ENCODE measurements around the gene MAP2K5. TPM values are rescaled to one million over a fixed set of nuclear protein-coding genes. Genes with fewer than 3 reads are reported as not detected.

Gene MAP2K5
- total and polyA plus RNA-seq, 9 of the 15 experiments (the other 6 are each of a cell fraction or from before 2014, with no cell fraction given), result 0.41 to 16.5 (median 7.5) TPM

DNA sequence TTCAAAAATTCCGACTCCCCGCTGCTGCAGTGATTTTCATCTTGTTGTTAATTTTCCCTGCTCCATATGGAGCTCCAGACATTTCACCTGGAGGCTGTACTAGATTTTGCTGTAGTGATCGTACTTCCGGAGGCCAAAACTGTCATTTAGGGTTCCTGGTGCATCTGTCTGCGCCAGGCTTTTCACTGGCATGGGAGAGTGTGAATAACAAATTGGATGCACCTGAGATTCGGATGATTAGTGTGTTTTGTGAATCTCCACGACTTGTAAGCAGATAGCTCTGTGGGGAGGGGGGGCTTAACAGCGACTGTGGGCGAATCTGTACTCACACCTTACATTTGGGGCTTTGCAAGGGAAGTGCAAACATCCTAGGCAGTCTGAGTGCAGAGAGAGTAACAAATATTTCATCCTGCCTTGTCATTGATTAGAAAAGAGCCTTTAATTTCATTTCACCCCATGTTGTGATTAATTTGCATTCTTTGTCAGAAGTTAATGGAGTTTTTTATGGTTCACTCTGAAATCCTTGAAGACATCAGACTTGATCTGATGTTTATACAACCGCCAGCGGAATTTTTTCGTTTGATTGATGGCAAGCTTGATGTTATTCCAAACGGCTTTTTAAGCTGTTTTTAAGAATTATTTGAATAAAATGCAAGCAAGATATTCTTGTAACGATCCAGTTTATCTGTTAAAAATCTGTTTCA is 190.3 kb downstream of the MAP2K5 start:
- H3K4me1 ChIP-seq (replicated peaks in 1 of 2; ENCODE audit: control insufficient read depth in 2 of 2, insufficient read depth in 2 of 2, low read length in 2 of 2), result no peaks in the 10 kb centered on the region
- no peaks in the 10 kb centered on the region for H3K9me1 ChIP-seq (ENCODE audit: control insufficient read depth, insufficient read depth, low read length)
- H3K36me3 ChIP-seq (ENCODE audit: control insufficient read depth, insufficient read depth, low read length), result no peaks in the 10 kb centered on the region
- H3K4me2 ChIP-seq (ENCODE audit: insufficient read depth, low read length), result no peak overlapping the region
- H2AFZ ChIP-seq (ENCODE audit: low read depth, low read length), result no peak overlapping the region
- no peak for DNase-seq (ENCODE audit: extremely low read depth in 1 of 4, low spot score in 3 of 4)
- H4K20me1 ChIP-seq (replicated peaks; ENCODE audit: control insufficient read depth, insufficient read depth, low read length), result no peaks in the 10 kb centered on the region
- H3K9ac ChIP-seq (ENCODE audit: insufficient read depth in 1 of 2, low read depth in 2 of 2, low read length in 2 of 2), result no peak overlapping the region
- FAIRE-seq, result no peak
- no peaks in the 10 kb centered on the region for H3K79me2 ChIP-seq (ENCODE audit: control insufficient read depth, insufficient read depth, low read length)
- CTCF ChIA-PET (ENCODE audit: low intra/inter-chr PET ratio), result no interaction called here
- H3K4me3 ChIP-seq, result no peak overlapping the region
- WGBS (ENCODE audit: insufficient coverage, low coverage, missing lambda C conversion rate), result 29% methylated on average over 14 of the region's 14 CpGs
- in situ Hi-C loops (cut with MboI) (no loop called here), intact Hi-C loops (cut with micrococcal nuclease) (loop anchor here (10.0 kb wide), 1 partner anchor 278 kb away; no protein-coding TSS in a partner anchor)
- no TSS peak for BruUV-seq (replicated peaks)
- no peaks in the 10 kb centered on the region for H3K9me3 ChIP-seq (replicated peaks; ENCODE audit: control insufficient read depth, insufficient read depth, low read depth, low read length)
- TF ChIP-seq, protein P1, sequence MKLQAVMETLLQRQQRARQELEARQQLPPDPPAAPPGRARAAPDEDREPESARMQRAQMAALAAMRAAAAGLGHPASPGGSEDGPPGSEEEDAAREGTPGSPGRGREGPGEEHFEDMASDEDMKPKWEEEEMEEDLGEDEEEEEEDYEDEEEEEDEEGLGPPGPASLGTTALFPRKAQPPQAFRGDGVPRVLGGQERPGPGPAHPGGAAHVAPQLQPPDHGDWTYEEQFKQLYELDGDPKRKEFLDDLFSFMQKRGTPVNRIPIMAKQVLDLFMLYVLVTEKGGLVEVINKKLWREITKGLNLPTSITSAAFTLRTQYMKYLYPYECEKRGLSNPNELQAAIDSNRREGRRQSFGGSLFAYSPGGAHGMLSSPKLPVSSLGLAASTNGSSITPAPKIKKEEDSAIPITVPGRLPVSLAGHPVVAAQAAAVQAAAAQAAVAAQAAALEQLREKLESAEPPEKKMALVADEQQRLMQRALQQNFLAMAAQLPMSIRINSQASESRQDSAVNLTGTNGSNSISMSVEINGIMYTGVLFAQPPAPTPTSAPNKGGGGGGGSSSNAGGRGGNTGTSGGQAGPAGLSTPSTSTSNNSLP (IDR thresholded peaks at IDR 0.05; ENCODE audit: borderline replicate concordance, low read depth, low read length), result no peak
- no peak for TF ChIP-seq SRSF9 (IDR thresholded peaks at IDR 0.05; ENCODE audit: borderline replicate concordance, low read depth, low read length)
- no peak for TF ChIP-seq SMARCA4 (IDR thresholded peaks at IDR 0.05)
- TF ChIP-seq ZNF830 (CRISPR knock-in tag; IDR thresholded peaks at IDR 0.05), result no peak
- POLR2A ChIA-PET, result interaction anchor here (0.6 to 1.4 kb wide), 3 partner anchors 8 to 23 kb away, joined by 3 to 4 read pairs (median 3); no protein-coding TSS in a partner anchor
- no peak for ATAC-seq
- no peaks in the 10 kb centered on the region for H3K27me3 ChIP-seq (ENCODE audit: control insufficient read depth in 2 of 2, insufficient read depth in 2 of 2, low read length in 2 of 2)
- no peak overlapping the region for H3K27ac ChIP-seq (ENCODE audit: extremely low read depth, low read depth, low read length)
